Stimulated activated naive B cell treated with anti-CD40 and anti-IgM and Interleukin-4, amounts not matched to agents 10 μg/mL and 1 μg/mL and 100 μg/mL, for 72 hours (primary cell): ENCODE results near the gene C9orf85.

Experiments
- ATAC-seq, 2 donors: fragments of 150-1000 bp; cut with Tn5 transposase; replicated peaks; 2 replicates each; pipeline ENCODE4 v1.10.0; 2021; ENCODE audit warnings: moderate library complexity in 1 of 2
- DNase-seq: peaks from one replicate; pipeline ENCODE4 v3.0.0; 2021
- H3K27ac Mint-ChIP-seq: one replicate; pipeline ENCODE4 v1.8.0; 2022; ENCODE audit warnings: mild to moderate bottlenecking, mixed read lengths
- H3K27me3 Mint-ChIP-seq, 2 donors: one replicate each; pipeline ENCODE4 v1.8.0; 2022; ENCODE audit warnings: mixed read lengths in 2 of 2
- H3K36me3 Mint-ChIP-seq, 2 donors: one replicate each; pipeline ENCODE4 v1.8.0; 2022; ENCODE audit warnings: mixed read lengths in 2 of 2, mild to moderate bottlenecking in 1 of 2
- H3K4me1 Mint-ChIP-seq, 2 donors: one replicate each; pipeline ENCODE4 v1.8.0; 2022; ENCODE audit warnings: mixed read lengths in 2 of 2, mild to moderate bottlenecking in 1 of 2
- H3K4me3 Mint-ChIP-seq, 2 donors: one replicate each; pipeline ENCODE4 v1.8.0; 2022; ENCODE audit warnings: mild to moderate bottlenecking in 2 of 2, mixed read lengths in 2 of 2, moderate library complexity in 1 of 2
- H3K9me3 Mint-ChIP-seq, 2 donors: one replicate each; pipeline ENCODE4 v1.8.0; 2022; ENCODE audit warnings: mixed read lengths in 2 of 2, mild to moderate bottlenecking in 1 of 2

The C9orf85 gene, protein sequence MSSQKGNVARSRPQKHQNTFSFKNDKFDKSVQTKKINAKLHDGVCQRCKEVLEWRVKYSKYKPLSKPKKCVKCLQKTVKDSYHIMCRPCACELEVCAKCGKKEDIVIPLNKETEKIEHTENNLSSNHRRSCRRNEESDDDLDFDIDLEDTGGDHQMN

DNA sequence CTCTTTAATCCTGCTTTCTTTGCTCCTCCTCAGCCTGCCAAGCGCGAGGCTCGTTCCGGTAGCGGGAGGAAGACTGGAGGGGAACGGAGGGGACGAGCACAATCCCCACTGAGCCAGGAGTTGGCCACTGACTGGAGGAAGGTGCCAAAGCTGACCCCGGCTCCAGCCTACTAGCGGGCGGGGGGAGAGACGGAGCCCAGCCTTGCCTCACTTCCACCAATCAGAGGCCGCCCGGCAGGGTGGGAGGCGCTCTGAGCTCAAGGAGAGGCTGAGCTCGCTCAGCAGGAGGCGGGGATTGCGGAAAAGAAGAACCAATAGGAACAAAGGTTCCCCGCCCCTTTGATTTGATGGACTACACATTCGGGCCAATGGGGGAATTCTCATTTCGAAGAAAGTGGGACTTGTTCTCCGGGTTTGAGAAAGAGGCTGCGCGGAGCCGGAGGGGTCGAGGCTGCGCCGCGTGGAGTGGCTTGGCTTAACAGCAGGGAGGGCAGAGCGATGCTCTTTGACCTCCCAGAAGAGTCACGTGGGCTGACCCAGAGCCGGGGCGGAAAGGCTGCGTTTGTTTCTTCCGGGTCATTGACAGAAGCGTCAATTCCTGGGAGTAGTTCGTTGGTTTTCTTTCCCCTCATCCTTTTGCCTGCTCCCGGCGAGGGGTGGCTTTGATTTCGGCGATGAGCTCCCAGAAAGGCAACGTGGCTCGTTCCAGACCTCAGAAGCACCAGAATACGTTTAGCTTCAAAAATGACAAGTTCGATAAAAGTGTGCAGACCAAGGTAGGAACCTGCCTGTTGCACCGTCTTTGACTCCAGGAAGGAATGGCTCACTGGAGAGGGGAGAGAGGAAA is at the start of gene C9orf85, which contains the start of gene ABHD17B:
TSS of gene C9orf85 (plus strand) at position 579 of the 847 bp plus-strand sequence. CDS start at position 675, 96 bp downstream.
TSS of gene ABHD17B (minus strand) at position 133 of the 847 bp plus-strand sequence. CDS start 36,113 bp downstream, outside the sequence.
- Mint-ChIP-seq H3K4me3 (peak within 1 kb of the TSS; percentile 93 to 97), H3K36me3 (peaks cover 4 to 11% of the 10 kb centered on the region in 2 donors), H3K27ac (peak within 1 kb of the TSS; percentile 97), H3K4me1 (peaks cover 20 to 66% of the 10 kb centered on the region in 2 donors), H3K27me3 (no peaks in the 10 kb centered on the region), H3K9me3 (no peaks in the 10 kb centered on the region)
- DNase-seq = peak; percentile 98
- ATAC-seq = peak; percentile 90 to 92

DNA sequence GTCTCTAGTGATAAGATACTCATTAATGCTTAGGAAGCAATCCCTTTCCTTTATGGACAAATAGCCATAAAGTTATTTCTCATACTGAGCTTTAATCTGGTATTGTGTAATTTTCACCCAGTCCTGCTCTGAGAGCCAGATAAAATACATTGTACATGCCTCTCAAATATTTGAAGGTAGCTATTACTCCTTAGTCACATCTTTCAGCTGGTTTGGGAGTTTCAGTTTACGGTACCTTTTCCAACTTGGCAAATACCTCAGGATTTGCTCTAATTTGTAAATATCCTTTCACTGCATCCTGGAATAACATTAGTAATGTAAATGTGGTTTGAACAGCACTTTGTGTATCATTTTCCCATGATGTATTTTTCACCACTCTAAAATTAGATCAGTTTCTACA is 47.8 kb upstream of the C9orf85 start:
- DNase-seq (no peak), ATAC-seq (no peak)
- H3K27ac Mint-ChIP-seq = no peak overlapping the region
- peaks cover 7 to 27% of the 10 kb centered on the region in 2 donors for H3K4me1 Mint-ChIP-seq
- H3K36me3 Mint-ChIP-seq = peaks cover 30 to 31% of the 10 kb centered on the region in 2 donors
- no peak overlapping the region for H3K4me3 Mint-ChIP-seq
- peaks cover 9 to 11% of the 10 kb centered on the region in 2 donors for H3K9me3 Mint-ChIP-seq
- H3K27me3 Mint-ChIP-seq = no peaks in the 10 kb centered on the region

DNA sequence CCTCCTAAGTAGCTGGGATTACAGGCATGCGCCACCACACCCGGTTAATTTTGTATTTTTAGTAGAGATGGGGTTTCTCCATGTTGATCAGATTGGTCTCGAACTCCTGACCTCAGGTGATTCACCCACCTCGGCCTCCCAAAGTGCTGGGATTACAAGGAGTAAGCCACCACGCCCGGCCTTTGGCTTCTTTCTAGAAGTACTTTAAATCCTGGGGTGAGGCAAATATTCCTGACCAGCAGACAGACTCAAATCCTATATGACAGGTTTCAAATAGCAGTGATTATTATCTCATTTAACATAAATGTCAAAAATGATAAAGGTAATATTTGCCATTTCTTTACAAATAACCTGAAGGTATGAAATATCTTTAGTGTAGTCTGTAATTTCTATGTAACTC is 36.1 kb upstream of the C9orf85 start:
- ATAC-seq (no peak), DNase-seq (no peak)
- Mint-ChIP-seq H3K36me3 (peaks cover 22 to 37% of the 10 kb centered on the region in 2 donors), H3K4me1 (peaks cover 10 to 18% of the 10 kb centered on the region in 2 donors), H3K9me3 (peaks cover 11 to 15% of the 10 kb centered on the region in 2 donors), H3K27ac (no peak overlapping the region), H3K4me3 (no peak overlapping the region), H3K27me3 (no peaks in the 10 kb centered on the region)

DNA sequence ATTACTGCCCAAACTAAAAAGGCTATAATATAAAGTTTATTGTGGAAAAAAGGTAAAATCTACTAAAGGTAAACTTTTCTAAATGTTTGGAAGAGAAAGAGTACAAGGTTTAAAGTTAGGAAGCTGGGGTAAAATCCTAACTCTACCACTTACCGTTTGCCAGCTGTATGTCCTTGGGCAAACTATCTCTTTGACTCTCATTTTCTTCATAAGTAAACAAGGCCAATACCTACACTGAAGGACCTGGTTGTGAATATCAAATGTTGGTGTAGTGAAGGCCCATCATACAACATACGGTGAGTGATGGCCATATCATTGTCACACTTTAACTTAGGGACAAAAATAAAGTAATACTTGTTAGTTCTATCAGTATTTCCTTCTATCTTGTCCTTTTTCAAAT is 35.3 kb upstream of the C9orf85 start:
- DNase-seq (no peak), ATAC-seq (no peak)
- Mint-ChIP-seq H3K4me1 (peaks cover 13 to 23% of the 10 kb centered on the region in 2 donors), H3K4me3 (no peak overlapping the region), H3K9me3 (peaks cover 15 to 19% of the 10 kb centered on the region in 2 donors), H3K27ac (no peak overlapping the region), H3K27me3 (no peaks in the 10 kb centered on the region), H3K36me3 (peaks cover 23 to 42% of the 10 kb centered on the region in 2 donors)

DNA sequence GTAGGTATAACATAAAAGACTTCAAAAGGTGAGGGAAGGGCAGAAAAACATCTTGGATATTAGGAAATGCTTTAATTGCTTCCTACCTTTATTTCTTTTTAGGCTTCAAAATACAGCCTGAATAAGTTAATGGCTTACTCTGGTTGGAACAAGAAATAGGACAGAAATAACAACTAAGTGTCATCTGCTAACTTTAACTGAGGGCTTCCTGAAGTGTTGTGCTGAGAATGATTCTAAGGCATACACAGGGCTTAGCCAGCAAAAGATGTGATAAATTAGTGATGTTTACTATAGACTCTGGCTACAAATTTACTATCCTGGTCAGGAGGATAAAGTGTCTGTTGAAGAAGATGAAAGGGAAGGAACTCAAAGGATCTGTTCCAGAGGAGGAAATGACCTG is 34.6 kb upstream of the C9orf85 start:
- Mint-ChIP-seq H3K27ac (no peak overlapping the region), H3K4me1 (peaks cover 14 to 24% of the 10 kb centered on the region in 2 donors), H3K9me3 (peaks cover 20 to 21% of the 10 kb centered on the region in 2 donors), H3K4me3 (no peak overlapping the region), H3K36me3 (peaks cover 30 to 49% of the 10 kb centered on the region in 2 donors), H3K27me3 (no peaks in the 10 kb centered on the region)
- DNase-seq = no peak
- no peak for ATAC-seq

DNA sequence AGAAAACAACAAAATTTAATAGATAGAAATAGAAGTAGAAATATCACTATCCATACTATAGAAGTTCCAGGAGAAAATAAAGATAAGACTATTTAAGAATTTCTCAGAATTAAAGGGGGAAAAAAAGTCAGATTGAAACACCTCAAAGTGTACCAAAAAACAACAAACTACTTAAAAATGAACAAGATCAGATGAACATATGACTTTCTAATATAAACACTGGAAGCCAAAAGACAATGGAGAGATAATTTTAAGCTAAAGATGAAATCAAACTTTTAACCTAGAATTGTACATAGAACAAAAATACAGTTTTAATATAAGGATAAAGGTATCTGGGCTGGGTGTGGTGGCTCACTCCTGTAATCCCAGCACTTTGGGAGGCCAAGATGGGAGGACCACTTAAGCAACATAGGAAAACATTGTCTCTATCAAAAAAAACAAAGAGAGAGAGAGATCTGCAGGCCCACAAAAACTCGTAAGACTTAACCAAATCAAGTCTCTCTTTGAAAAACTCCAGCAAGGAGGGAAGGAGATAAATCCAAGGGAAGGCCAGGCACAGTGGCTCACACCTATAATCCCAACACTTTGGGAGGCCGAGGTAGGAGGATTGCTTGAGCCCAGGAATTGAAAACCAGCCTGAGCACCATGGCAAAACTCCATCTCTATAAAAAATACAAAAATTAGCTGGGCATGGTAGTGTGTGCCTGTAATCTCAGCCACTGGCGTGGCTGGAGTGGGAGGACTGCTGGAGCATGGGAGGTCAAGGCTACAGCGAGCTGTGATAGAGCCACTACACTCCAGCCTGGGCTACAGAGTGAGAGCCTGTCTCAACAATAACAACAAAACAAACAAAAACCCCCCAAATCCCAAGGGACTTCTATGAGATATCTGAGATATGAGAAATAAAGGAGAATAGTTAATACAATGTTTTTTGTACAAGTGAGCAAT is 32.8 kb upstream of the C9orf85 start:
- no peak overlapping the region for H3K4me3 Mint-ChIP-seq
- H3K4me1 Mint-ChIP-seq = peaks cover 14 to 22% of the 10 kb centered on the region in 2 donors
- H3K36me3 Mint-ChIP-seq = peaks cover 47 to 66% of the 10 kb centered on the region in 2 donors
- ATAC-seq = no peak
- no peak for DNase-seq
- H3K9me3 Mint-ChIP-seq = peaks cover 20 to 24% of the 10 kb centered on the region in 2 donors
- H3K27ac Mint-ChIP-seq = no peak overlapping the region
- no peaks in the 10 kb centered on the region for H3K27me3 Mint-ChIP-seq

DNA sequence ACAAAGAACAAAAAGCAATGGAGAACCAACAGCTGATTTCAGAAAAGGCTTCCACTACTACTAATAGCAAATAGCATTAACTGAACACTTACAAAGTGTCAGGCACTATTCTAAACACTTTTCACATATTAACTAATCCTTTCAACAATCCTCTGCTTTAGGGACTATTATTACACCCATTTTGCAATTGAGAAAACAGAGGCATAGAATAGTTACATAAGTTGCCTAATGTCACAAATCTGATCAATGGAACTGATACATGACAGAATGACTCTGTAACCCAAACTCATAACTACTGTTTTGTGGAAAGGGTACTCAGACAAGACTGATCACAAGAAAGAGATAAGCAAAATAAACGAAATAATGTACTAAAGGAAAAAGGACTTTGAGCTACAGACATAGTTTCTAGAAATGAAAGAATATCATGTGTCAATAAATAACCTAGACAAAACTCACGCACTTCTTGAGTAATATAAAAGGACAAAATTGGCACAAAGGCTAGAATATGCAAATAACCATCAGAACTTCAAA is 31.7 kb upstream of the C9orf85 start:
- Mint-ChIP-seq H3K27ac (no peak overlapping the region), H3K4me1 (peaks cover 14 to 20% of the 10 kb centered on the region in 2 donors), H3K36me3 (peaks cover 54 to 76% of the 10 kb centered on the region in 2 donors), H3K9me3 (peaks cover 29 to 30% of the 10 kb centered on the region in 2 donors), H3K4me3 (no peak overlapping the region), H3K27me3 (no peaks in the 10 kb centered on the region)
- no peak for ATAC-seq
- DNase-seq = no peak

DNA sequence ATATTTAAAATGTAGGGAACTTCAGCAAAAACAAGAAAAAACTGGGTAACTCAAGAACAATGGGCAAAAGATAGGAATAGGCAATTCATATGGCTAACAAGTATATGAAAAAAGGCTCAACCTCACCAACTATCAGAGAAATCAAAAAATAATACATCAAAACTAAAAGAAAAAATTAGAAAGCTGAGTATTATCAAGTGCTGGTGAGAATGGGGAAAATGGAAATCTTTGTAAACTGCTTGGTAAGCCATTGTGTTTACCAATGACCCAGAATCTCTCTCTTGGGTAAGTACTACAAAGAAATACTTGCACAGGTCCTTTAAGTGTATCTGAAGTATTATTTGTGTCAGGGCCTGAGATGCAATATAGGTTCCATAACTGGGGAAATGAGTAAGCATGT is 27.4 kb upstream of the C9orf85 start:
- no peak overlapping the region for H3K4me3 Mint-ChIP-seq
- peaks cover 49 to 64% of the 10 kb centered on the region in 2 donors for H3K36me3 Mint-ChIP-seq
- H3K9me3 Mint-ChIP-seq = peaks cover 24 to 27% of the 10 kb centered on the region in 2 donors
- H3K4me1 Mint-ChIP-seq = peaks cover 22 to 33% of the 10 kb centered on the region in 2 donors
- ATAC-seq (no peak), DNase-seq (no peak)
- no peak overlapping the region for H3K27ac Mint-ChIP-seq
- no peaks in the 10 kb centered on the region for H3K27me3 Mint-ChIP-seq

DNA sequence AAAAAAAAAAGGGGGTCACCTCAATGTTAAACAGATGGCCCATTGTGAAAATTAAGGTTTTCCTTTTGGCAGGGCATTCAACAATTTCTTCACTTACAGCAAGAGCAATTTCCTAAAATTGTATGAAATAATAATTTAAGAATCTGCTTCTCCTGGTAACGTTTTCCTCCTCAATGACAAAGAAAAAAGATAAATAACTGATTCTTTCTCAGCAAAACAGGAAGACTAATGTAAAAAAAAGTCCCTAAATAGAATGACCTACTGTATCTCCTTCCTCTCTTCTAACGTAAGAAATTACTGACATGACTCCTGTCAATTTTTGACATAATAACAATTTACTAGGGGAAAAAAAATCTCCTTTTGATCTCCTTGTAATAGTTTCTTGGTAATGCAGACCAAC is 26.0 kb upstream of the C9orf85 start:
- ATAC-seq = peak; percentile 61 to 74
- no peak overlapping the region for H3K4me3 Mint-ChIP-seq
- H3K36me3 Mint-ChIP-seq = peaks cover 42 to 61% of the 10 kb centered on the region in 2 donors
- peaks cover 22 to 42% of the 10 kb centered on the region in 2 donors for H3K4me1 Mint-ChIP-seq
- no peaks in the 10 kb centered on the region for H3K27me3 Mint-ChIP-seq
- H3K9me3 Mint-ChIP-seq = peaks cover 15 to 22% of the 10 kb centered on the region in 2 donors
- DNase-seq = no peak
- peak overlapping the region; percentile 52 for H3K27ac Mint-ChIP-seq

DNA sequence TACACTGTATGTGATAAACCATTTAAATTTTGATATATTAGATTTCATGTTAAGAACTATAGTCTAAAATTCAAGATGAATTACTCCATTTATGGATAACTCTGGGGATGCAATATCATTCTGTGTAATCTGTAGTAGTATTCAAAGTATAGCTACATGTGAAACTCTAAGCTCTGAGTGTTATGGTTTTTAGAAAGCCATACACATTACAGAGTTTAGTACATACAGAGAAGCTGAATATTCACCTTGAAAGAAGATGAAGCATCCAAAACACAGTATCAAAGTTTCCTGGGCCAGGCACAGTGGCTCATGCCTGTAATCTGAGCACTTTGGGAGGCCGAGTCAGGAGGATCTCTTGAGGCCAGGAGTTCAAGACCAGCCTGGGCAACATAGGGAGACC is 25.4 kb upstream of the C9orf85 start:
- ATAC-seq = peak; percentile 25 to 38
- DNase-seq = no peak
- H3K36me3 Mint-ChIP-seq = peaks cover 40 to 57% of the 10 kb centered on the region in 2 donors
- H3K4me1 Mint-ChIP-seq = peaks cover 22 to 38% of the 10 kb centered on the region in 2 donors
- H3K4me3 Mint-ChIP-seq = no peak overlapping the region
- H3K27ac Mint-ChIP-seq = no peak overlapping the region
- H3K27me3 Mint-ChIP-seq = no peaks in the 10 kb centered on the region
- H3K9me3 Mint-ChIP-seq = peaks cover 11 to 19% of the 10 kb centered on the region in 2 donors

DNA sequence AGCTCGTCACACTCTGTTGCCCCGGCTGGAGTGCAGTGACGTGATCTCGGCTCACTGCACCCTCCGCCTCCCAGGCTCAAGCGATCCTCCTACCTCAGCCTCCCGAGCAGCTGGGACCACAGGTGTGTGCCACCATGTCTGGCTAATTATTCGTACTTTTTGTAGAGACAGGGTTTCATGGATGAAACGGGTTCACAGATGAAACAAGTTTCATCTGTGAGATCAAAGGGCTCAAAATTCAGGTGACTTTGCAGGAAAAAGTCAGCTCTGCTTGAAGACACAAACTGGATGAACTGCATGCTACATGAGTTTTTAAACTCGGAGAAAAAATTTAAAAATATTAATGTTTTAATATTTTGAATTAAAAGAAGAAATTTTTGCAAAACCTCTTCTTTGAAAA is 24.9 kb upstream of the C9orf85 start:
- ATAC-seq = no peak
- Mint-ChIP-seq H3K27me3 (no peaks in the 10 kb centered on the region), H3K4me3 (peak overlapping the region in 1 of 2 donors; percentile 30), H3K4me1 (peaks cover 25 to 38% of the 10 kb centered on the region in 2 donors), H3K27ac (peak overlapping the region; percentile 51), H3K9me3 (peaks cover 10 to 15% of the 10 kb centered on the region in 2 donors), H3K36me3 (peaks cover 36 to 56% of the 10 kb centered on the region in 2 donors)
- DNase-seq = no peak

DNA sequence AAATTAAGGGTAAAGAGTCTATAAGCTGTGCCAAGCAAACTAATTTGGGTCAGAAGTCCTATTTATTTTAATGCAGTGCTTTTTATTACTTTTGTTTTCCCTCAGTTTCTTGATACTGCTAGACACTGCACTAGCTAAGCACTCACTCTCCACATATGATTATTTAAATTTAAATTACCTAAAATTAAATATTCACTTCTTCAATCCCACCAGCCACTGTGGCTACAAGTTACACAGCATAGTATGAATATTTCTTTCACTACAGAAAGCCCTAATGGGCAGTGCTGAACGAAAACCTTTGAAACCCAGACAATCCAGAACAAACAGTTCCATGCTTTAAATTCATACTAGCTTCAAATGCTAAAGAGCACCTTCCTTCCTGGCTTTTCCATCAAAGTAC is 24.1 kb upstream of the C9orf85 start:
- peaks cover 10 to 11% of the 10 kb centered on the region in 2 donors for H3K9me3 Mint-ChIP-seq
- peak overlapping the region; percentile 2 to 6 for H3K4me3 Mint-ChIP-seq
- peaks cover 28 to 48% of the 10 kb centered on the region in 2 donors for H3K36me3 Mint-ChIP-seq

DNA sequence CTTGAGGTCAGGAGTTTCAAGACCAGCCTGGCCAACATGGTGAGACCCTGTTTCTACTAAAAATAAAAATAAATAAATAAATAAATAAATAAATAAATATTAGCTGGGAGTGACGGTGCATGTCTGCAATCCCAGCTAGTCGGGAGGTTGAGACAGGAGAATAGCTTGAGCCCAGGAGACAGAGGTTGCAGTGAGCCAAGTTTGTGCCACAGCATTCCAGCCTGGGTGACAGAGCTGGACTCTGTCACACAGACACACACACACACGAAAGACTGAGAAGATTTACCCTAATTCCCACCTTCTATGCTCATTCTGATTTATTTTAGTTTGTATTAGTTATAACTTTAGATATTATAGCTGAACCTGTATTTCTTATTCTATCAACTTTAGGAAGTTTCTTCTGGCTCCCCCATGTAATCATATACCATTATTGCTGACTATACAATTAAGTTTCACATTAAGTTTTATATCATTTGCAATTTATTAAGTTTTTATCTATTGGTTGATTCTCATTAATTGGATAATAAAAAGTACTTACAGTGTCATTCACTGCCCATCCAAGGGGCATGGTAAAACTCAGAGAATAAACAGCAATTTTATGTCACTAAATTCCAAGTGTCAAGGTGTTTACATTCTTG is 21.3 kb upstream of the C9orf85 start:
- Mint-ChIP-seq H3K36me3 (peaks cover 9 to 30% of the 10 kb centered on the region in 2 donors), H3K4me3 (no peak overlapping the region), H3K4me1 (peaks cover 35 to 58% of the 10 kb centered on the region in 2 donors), H3K9me3 (peaks cover 1 to 4% of the 10 kb centered on the region in 2 donors), H3K27me3 (no peaks in the 10 kb centered on the region), H3K27ac (no peak overlapping the region)
- ATAC-seq (no peak), DNase-seq (no peak)

More for the DNA sequence above, 24.1 kb upstream of the C9orf85 start:
- no peaks in the 10 kb centered on the region for H3K27me3 Mint-ChIP-seq
- peak overlapping the region; percentile 42 for H3K27ac Mint-ChIP-seq
- DNase-seq (no peak), ATAC-seq (no peak)
- peaks cover 27 to 39% of the 10 kb centered on the region in 2 donors for H3K4me1 Mint-ChIP-seq
